WTC11 (cell line): ENCODE data around the gene MAPRE2. TPM values are rescaled to one million over a fixed set of nuclear protein-coding genes. Genes with fewer than 3 reads are reported as not detected.

Experiments used
- ATAC-seq: fragments of 200-7000 bp; cut with Tn5 transposase; 2 replicates; pipeline ENCODE4 v1.10.0; 2021; ENCODE audit warnings: mild to moderate bottlenecking, moderate library complexity
- CTCF ChIA-PET: fragments of 300-600 bp; sonication (Branson Sonifier 250); formaldehyde crosslinking; loops from one replicate; lab custom pipeline; 2021; ENCODE audit warnings: antibody characterized with exemption; lab: Charles Lee
- POLR2A ChIA-PET: fragments of 350-600 bp; sonication (Branson Sonifier 250); formaldehyde crosslinking; loops from one replicate; lab custom pipeline; 2021; ENCODE audit warnings: antibody characterized with exemption; lab: Charles Lee
- DNase-seq: peaks from one replicate; pipeline ENCODE4 v3.0.0; 2021; ENCODE audit warnings: low spot score
- H3K27ac Mint-ChIP-seq: 2 replicates; pipeline ENCODE4 v1.8.0; 2021; ENCODE audit warnings: mixed read lengths
- H3K27me3 Mint-ChIP-seq: 2 replicates; pipeline ENCODE4 v1.8.0; 2021; ENCODE audit warnings: low read depth, mild to moderate bottlenecking, moderate library complexity, mixed read lengths
- H3K36me3 Mint-ChIP-seq: 2 replicates; pipeline ENCODE4 v1.8.0; 2021; ENCODE audit warnings: mixed read lengths
- H3K4me1 Mint-ChIP-seq: 2 replicates; pipeline ENCODE4 v1.8.0; 2022; ENCODE audit warnings: mixed read lengths
- H3K4me3 Mint-ChIP-seq: 2 replicates; pipeline ENCODE4 v1.8.0; 2021; ENCODE audit warnings: mild to moderate bottlenecking, moderate library complexity, mixed read lengths
- H3K9me3 Mint-ChIP-seq: 2 replicates; pipeline ENCODE4 v1.8.0; 2021; ENCODE audit warnings: mixed read lengths
- ATF2 ChIP-seq: sonication (generic); formaldehyde crosslinking; IDR thresholded peaks from 2 replicates; pipeline ENCODE4 v1.8.1; 2022; ENCODE audit warnings: low read depth, missing genetic modification reagents, borderline replicate concordance
- CTCF ChIP-seq: fragments of 200-600 bp; IDR thresholded peaks from 2 replicates; pipeline ENCODE4 v1.8.0; 2022; ENCODE audit warnings: antibody characterized with exemption
- FOXJ3 ChIP-seq: sonication (generic); formaldehyde crosslinking; IDR thresholded peaks from 2 replicates; pipeline ENCODE4 v1.9.0; 2021; ENCODE audit warnings: missing genetic modification reagents, mild to moderate bottlenecking, borderline replicate concordance
- GRHL2 ChIP-seq: fragments of 250-450 bp; sonication (Bioruptor Pico); IDR thresholded peaks from 2 replicates; pipeline ENCODE4 v1.8.0; 2022; ENCODE audit warnings: mild to moderate bottlenecking, moderate library complexity; ENCODE audit not compliant: insufficient replicate concordance, severe bottlenecking
- TEAD4 ChIP-seq: sonication (generic); formaldehyde crosslinking; IDR thresholded peaks from 2 replicates; pipeline ENCODE4 v1.8.0; 2022; ENCODE audit warnings: mild to moderate bottlenecking, missing genetic modification reagents
- TP53 ChIP-seq: sonication (generic); formaldehyde crosslinking; IDR thresholded peaks from 2 replicates; pipeline ENCODE4 v1.8.1; 2023; ENCODE audit warnings: mild to moderate bottlenecking, missing genetic modification reagents
- ZBTB21 ChIP-seq: sonication (generic); formaldehyde crosslinking; IDR thresholded peaks from 2 replicates; pipeline ENCODE4 v1.8.1; 2023; ENCODE audit warnings: mild to moderate bottlenecking, missing genetic modification reagents, borderline replicate concordance
- ZNF317 ChIP-seq: sonication (generic); formaldehyde crosslinking; IDR thresholded peaks from 2 replicates; pipeline ENCODE4 v1.8.1; 2023; ENCODE audit warnings: low read depth, mild to moderate bottlenecking, moderate library complexity, missing genetic modification reagents, borderline replicate concordance
- ZNF416 ChIP-seq: fragments of 250-450 bp; sonication (Bioruptor Pico); IDR thresholded peaks from 2 replicates; pipeline ENCODE4 v1.9.0; 2021; ENCODE audit warnings: mild to moderate bottlenecking, inconsistent platforms
- ZNF423 ChIP-seq: fragments of 250-450 bp; sonication (Bioruptor Pico); IDR thresholded peaks from 2 replicates; pipeline ENCODE4 v2.1.2; 2022; ENCODE audit warnings: mild to moderate bottlenecking, moderate library complexity
- total RNA-seq: library from RNA; stranded (reverse); gene quantifications from 3 replicates; pipeline ENCODE4 v1.2.3, GENCODE V29; 2021
- TF ChIP-seq, protein P1 (sequence below): fragments of 250-450 bp; sonication (Bioruptor Pico); IDR thresholded peaks from 2 replicates; pipeline ENCODE4 v1.9.0; 2021; ENCODE audit warnings: mild to moderate bottlenecking
- TF ChIP-seq, protein P2 (sequence below): fragments of 250-450 bp; sonication (Bioruptor Pico); IDR thresholded peaks from 2 replicates; pipeline ENCODE4 v1.8.0; 2021; ENCODE audit warnings: mild to moderate bottlenecking
- TF ChIP-seq, protein P3 (sequence below): sonication (generic); formaldehyde crosslinking; conservative IDR thresholded peaks from 2 replicates; pipeline ENCODE4 v1.8.1; 2022; ENCODE audit warnings: mild to moderate bottlenecking, missing genetic modification reagents
- TF ChIP-seq, protein P4 (sequence below): fragments of 250-450 bp; sonication (Bioruptor Pico); IDR thresholded peaks from 2 replicates; pipeline ENCODE4 v1.9.0; 2021; ENCODE audit warnings: mild to moderate bottlenecking
- TF ChIP-seq, protein P5 (sequence below): fragments of 250-450 bp; sonication (Bioruptor Pico); IDR thresholded peaks from 2 replicates; pipeline ENCODE4 v1.9.0; 2021; ENCODE audit warnings: mild to moderate bottlenecking, borderline replicate concordance

MAPRE2 gene
- total RNA-seq, 1 experiment from 2014 or later = 20.4 TPM

DNA sequence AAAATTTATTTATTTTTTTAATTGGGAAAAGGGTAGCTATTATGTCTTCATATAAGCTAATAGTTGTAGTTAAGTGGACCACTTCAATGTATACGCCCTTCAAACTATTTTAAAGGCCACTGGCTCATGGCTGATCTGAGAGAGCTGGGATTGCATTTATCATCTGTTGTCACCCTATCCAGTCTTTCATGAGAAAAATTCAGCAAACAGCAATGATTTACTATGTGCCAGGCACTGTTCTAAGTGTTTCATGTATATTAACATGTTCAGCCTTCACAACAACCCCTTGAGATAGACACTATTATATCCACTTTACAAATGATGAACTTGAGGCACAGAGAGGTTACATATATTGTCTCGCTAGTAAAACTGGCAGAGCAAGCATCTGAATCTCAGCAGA lies 133.5 kb downstream of the MAPRE2 start (continued):
- TF ChIP-seq, protein P1, sequence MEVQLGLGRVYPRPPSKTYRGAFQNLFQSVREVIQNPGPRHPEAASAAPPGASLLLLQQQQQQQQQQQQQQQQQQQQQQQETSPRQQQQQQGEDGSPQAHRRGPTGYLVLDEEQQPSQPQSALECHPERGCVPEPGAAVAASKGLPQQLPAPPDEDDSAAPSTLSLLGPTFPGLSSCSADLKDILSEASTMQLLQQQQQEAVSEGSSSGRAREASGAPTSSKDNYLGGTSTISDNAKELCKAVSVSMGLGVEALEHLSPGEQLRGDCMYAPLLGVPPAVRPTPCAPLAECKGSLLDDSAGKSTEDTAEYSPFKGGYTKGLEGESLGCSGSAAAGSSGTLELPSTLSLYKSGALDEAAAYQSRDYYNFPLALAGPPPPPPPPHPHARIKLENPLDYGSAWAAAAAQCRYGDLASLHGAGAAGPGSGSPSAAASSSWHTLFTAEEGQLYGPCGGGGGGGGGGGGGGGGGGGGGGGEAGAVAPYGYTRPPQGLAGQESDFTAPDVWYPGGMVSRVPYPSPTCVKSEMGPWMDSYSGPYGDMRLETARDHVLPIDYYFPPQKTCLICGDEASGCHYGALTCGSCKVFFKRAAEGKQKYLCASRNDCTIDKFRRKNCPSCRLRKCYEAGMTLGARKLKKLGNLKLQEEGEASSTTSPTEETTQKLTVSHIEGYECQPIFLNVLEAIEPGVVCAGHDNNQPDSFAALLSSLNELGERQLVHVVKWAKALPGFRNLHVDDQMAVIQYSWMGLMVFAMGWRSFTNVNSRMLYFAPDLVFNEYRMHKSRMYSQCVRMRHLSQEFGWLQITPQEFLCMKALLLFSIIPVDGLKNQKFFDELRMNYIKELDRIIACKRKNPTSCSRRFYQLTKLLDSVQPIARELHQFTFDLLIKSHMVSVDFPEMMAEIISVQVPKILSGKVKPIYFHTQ (CRISPR knock-in tag) = no peak
- TF ChIP-seq ZNF416 (CRISPR knock-in tag) (no peak), ZBTB21 (CRISPR knock-in tag) (no peak)

GRCh38 chr18:35176925-35177324 lies 135.7 kb downstream of the MAPRE2 start:
- POLR2A ChIA-PET = no interaction called here
- DNase-seq = no peak
- H3K27ac Mint-ChIP-seq = no peak overlapping the region

GRCh38 chr18:35178260-35178659 lies 137.0 kb downstream of the MAPRE2 start:
- no peak for TF ChIP-seq ATF2 (CRISPR knock-in tag)
- no peak for TF ChIP-seq CTCF
- no peak for TF ChIP-seq TEAD4 (CRISPR knock-in tag)
- TF ChIP-seq TP53 (CRISPR knock-in tag) = no peak
- no peak for TF ChIP-seq FOXJ3 (CRISPR knock-in tag)
- Mint-ChIP-seq H3K36me3 (peaks cover 14% of the 10 kb centered on the region), H3K27me3 (no peaks in the 10 kb centered on the region; the same call in 1 of the 2 replicates), H3K27ac (no peak overlapping the region), H3K9me3 (peaks cover 16% of the 10 kb centered on the region), H3K4me3 (no peak overlapping the region), H3K4me1 (peaks cover 8% of the 10 kb centered on the region)
- ChIA-PET CTCF (no interaction called here), POLR2A (no interaction called here)
- DNase-seq (no peak), ATAC-seq (no peak)

More at GRCh38 chr18:35176925-35177324, 135.7 kb downstream of the MAPRE2 start:
- no peak for TF ChIP-seq ZNF317 (CRISPR knock-in tag)
- TF ChIP-seq, protein P2, sequence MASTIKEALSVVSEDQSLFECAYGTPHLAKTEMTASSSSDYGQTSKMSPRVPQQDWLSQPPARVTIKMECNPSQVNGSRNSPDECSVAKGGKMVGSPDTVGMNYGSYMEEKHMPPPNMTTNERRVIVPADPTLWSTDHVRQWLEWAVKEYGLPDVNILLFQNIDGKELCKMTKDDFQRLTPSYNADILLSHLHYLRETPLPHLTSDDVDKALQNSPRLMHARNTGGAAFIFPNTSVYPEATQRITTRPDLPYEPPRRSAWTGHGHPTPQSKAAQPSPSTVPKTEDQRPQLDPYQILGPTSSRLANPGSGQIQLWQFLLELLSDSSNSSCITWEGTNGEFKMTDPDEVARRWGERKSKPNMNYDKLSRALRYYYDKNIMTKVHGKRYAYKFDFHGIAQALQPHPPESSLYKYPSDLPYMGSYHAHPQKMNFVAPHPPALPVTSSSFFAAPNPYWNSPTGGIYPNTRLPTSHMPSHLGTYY (CRISPR knock-in tag) = no peak
- peaks cover 17% of the 10 kb centered on the region for H3K4me1 Mint-ChIP-seq
- CTCF ChIA-PET = no interaction called here
- H3K9me3 Mint-ChIP-seq = peaks cover 16% of the 10 kb centered on the region
- no peak overlapping the region for H3K4me3 Mint-ChIP-seq
- ATAC-seq = no peak
- peaks cover 14% of the 10 kb centered on the region for H3K36me3 Mint-ChIP-seq
- no peaks in the 10 kb centered on the region; the same call in 1 of the 2 replicates for H3K27me3 Mint-ChIP-seq

DNA sequence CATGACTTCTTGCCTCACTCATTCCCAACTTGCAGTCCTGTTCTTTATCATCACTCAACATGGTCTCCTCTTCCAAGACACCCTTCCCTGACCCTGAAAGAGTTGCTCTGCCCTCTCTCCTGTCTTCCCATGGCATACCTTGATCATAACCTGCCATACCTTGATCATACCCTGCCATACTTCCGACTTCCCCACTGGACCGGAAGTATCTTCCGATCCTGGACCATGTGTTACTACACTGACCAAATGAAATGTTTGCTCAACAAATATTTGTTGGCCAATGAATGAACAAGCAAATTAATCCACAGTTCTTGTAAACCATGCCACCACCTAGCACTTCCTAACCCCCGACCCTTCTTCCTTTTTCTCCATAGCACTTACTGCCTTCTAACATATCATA lies 138.7 kb downstream of the MAPRE2 start:
- DNase-seq (no peak), ATAC-seq (no peak)
- CTCF ChIA-PET = no interaction called here
- POLR2A ChIA-PET = no interaction called here
- Mint-ChIP-seq H3K4me3 (no peak overlapping the region), H3K36me3 (peaks cover 14% of the 10 kb centered on the region), H3K27ac (no peak overlapping the region), H3K9me3 (peaks cover 16% of the 10 kb centered on the region), H3K27me3 (no peaks in the 10 kb centered on the region; the same call in 1 of the 2 replicates), H3K4me1 (peaks cover 1% of the 10 kb centered on the region)
- TF ChIP-seq, protein P3, sequence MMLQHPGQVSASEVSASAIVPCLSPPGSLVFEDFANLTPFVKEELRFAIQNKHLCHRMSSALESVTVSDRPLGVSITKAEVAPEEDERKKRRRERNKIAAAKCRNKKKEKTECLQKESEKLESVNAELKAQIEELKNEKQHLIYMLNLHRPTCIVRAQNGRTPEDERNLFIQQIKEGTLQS = no peak
- no peak for TF ChIP-seq GRHL2 (CRISPR knock-in tag)
- no peak for TF ChIP-seq FOXJ3 (CRISPR knock-in tag)
- TF ChIP-seq, protein P4, sequence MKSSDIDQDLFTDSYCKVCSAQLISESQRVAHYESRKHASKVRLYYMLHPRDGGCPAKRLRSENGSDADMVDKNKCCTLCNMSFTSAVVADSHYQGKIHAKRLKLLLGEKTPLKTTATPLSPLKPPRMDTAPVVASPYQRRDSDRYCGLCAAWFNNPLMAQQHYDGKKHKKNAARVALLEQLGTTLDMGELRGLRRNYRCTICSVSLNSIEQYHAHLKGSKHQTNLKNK (CRISPR knock-in tag) = no peak
- TF ChIP-seq, protein P5, sequence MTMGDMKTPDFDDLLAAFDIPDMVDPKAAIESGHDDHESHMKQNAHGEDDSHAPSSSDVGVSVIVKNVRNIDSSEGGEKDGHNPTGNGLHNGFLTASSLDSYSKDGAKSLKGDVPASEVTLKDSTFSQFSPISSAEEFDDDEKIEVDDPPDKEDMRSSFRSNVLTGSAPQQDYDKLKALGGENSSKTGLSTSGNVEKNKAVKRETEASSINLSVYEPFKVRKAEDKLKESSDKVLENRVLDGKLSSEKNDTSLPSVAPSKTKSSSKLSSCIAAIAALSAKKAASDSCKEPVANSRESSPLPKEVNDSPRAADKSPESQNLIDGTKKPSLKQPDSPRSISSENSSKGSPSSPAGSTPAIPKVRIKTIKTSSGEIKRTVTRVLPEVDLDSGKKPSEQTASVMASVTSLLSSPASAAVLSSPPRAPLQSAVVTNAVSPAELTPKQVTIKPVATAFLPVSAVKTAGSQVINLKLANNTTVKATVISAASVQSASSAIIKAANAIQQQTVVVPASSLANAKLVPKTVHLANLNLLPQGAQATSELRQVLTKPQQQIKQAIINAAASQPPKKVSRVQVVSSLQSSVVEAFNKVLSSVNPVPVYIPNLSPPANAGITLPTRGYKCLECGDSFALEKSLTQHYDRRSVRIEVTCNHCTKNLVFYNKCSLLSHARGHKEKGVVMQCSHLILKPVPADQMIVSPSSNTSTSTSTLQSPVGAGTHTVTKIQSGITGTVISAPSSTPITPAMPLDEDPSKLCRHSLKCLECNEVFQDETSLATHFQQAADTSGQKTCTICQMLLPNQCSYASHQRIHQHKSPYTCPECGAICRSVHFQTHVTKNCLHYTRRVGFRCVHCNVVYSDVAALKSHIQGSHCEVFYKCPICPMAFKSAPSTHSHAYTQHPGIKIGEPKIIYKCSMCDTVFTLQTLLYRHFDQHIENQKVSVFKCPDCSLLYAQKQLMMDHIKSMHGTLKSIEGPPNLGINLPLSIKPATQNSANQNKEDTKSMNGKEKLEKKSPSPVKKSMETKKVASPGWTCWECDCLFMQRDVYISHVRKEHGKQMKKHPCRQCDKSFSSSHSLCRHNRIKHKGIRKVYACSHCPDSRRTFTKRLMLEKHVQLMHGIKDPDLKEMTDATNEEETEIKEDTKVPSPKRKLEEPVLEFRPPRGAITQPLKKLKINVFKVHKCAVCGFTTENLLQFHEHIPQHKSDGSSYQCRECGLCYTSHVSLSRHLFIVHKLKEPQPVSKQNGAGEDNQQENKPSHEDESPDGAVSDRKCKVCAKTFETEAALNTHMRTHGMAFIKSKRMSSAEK = no peak
- TF ChIP-seq ZNF423 (CRISPR knock-in tag) = no peak
- TF ChIP-seq ZNF317 (CRISPR knock-in tag) = no peak
